ENCODE data around the gene GRM7. TPM values are rescaled to one million over a fixed set of nuclear protein-coding genes. Genes with fewer than 3 reads are reported as not detected.

The GRM7 gene
- total and polyA plus RNA-seq, 2 of the 4 experiments (the other 2 are of a cell fraction), result not detected

DNA sequence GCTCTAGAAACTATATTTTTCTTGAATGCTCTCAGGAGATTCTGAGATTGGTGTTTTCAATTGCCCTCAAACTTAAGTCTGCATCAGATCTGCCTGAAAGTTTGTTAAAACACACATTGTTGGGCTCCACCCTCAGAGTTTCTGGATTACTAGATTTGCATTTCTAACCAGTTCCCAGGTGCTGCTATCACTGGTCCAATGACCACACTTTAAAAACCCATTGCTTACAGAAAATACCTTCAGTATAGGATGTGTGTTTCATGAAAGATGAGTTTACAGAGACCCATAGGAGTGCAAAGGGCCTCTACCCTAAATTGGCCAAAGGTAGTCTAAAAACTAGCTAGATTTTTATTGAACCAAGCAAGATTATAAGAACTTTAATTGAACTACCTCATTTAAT, 17.8 kb downstream of the GRM7 start:
- ChIA-PET POLR2A (ENCODE audit: unreplicated experiment) (no interaction called here), CTCF (no interaction called here)
- H2AFZ ChIP-seq (replicated peaks; ENCODE audit: low read length, poor library complexity), result no peak overlapping the region
- no peak overlapping the region for H2BK5ac ChIP-seq (ENCODE audit: low read depth, low read length, poor library complexity, severe bottlenecking)
- H4K91ac ChIP-seq (ENCODE audit: insufficient read depth, low read depth, low read length), result no peak overlapping the region
- H3K79me1 ChIP-seq (ENCODE audit: low read depth in 1 of 2, low read length in 2 of 2), result no peaks in the 10 kb centered on the region
- no peak overlapping the region for H3K4ac ChIP-seq (ENCODE audit: low read depth, low read length)
- H2BK20ac ChIP-seq (ENCODE audit: low read depth, low read length), result no peak overlapping the region
- in situ Hi-C loops (cut with MboI; ENCODE audit: low sequenced_read_pairs) (no loop called here), dilution Hi-C loops (cut with HindIII; ENCODE audit: low sequenced_read_pairs, unreplicated experiment) (no loop called here), intact Hi-C loops (cut with micrococcal nuclease) (no loop called here)
- H3K14ac ChIP-seq (replicated peaks; ENCODE audit: low read depth, low read length), result no peak overlapping the region
- H3K18ac ChIP-seq (ENCODE audit: low read depth, low read length), result no peak overlapping the region
- H4K8ac ChIP-seq (ENCODE audit: low read depth in 2 of 2, low read length in 2 of 2), result no peak overlapping the region
- no peaks in the 10 kb centered on the region for H3K4me1 ChIP-seq (ENCODE audit: control insufficient read depth, insufficient read depth, low read length)
- H3K4me3 ChIP-seq (ENCODE audit: insufficient read depth, low read depth, low read length), result no peak overlapping the region
- H3K23ac ChIP-seq (ENCODE audit: low read depth, low read length), result no peak overlapping the region
- H3K9me1 ChIP-seq (ENCODE audit: insufficient read depth, low read length), result no peaks in the 10 kb centered on the region
- H3K27ac ChIP-seq (ENCODE audit: insufficient read depth, low read length), result no peak overlapping the region
- no peak for ATAC-seq (ENCODE audit: low read depth)
- H4K5ac ChIP-seq (ENCODE audit: low read depth, low read length), result no peak overlapping the region
- H2AK5ac ChIP-seq (ENCODE audit: low read depth, low read length), result no peak overlapping the region
- H3K36me3 ChIP-seq (ENCODE audit: control insufficient read depth, insufficient read depth, low read length), result no peaks in the 10 kb centered on the region
- H3K4me2 ChIP-seq (ENCODE audit: low read depth, low read length), result no peak overlapping the region
- TF ChIP-seq, protein P1, sequence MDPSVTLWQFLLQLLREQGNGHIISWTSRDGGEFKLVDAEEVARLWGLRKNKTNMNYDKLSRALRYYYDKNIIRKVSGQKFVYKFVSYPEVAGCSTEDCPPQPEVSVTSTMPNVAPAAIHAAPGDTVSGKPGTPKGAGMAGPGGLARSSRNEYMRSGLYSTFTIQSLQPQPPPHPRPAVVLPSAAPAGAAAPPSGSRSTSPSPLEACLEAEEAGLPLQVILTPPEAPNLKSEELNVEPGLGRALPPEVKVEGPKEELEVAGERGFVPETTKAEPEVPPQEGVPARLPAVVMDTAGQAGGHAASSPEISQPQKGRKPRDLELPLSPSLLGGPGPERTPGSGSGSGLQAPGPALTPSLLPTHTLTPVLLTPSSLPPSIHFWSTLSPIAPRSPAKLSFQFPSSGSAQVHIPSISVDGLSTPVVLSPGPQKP (IDR thresholded peaks at IDR 0.05; ENCODE audit: borderline replicate concordance, low read depth, low read length), result no peak
- TF ChIP-seq NFE2L2 (IDR thresholded peaks at IDR 0.05; ENCODE audit: low read depth, low read length), result no peak
- TF ChIP-seq RAD21 (IDR thresholded peaks at IDR 0.05; ENCODE audit: low read length), result no peak
- no peak for TF ChIP-seq CEBPB (IDR thresholded peaks at IDR 0.05; ENCODE audit: low read depth, low read length)
- no peak for TF ChIP-seq POLR2A (IDR thresholded peaks at IDR 0.05; ENCODE audit: low read depth, low read length)
- TF ChIP-seq FOS (IDR thresholded peaks at IDR 0.05; ENCODE audit: low read depth, low read length), result no peak
- TF ChIP-seq, protein P2, sequence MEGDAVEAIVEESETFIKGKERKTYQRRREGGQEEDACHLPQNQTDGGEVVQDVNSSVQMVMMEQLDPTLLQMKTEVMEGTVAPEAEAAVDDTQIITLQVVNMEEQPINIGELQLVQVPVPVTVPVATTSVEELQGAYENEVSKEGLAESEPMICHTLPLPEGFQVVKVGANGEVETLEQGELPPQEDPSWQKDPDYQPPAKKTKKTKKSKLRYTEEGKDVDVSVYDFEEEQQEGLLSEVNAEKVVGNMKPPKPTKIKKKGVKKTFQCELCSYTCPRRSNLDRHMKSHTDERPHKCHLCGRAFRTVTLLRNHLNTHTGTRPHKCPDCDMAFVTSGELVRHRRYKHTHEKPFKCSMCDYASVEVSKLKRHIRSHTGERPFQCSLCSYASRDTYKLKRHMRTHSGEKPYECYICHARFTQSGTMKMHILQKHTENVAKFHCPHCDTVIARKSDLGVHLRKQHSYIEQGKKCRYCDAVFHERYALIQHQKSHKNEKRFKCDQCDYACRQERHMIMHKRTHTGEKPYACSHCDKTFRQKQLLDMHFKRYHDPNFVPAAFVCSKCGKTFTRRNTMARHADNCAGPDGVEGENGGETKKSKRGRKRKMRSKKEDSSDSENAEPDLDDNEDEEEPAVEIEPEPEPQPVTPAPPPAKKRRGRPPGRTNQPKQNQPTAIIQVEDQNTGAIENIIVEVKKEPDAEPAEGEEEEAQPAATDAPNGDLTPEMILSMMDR (conservative IDR thresholded peaks at IDR 0.05; ENCODE audit: low read depth, low read length), result no peak
- TF ChIP-seq RCOR1 (IDR thresholded peaks at IDR 0.05; ENCODE audit: insufficient replicate concordance, low read length), result no peak
- TF ChIP-seq BHLHE40 (IDR thresholded peaks at IDR 0.05; ENCODE audit: low read depth, low read length), result no peak
- TF ChIP-seq RFX5 (IDR thresholded peaks at IDR 0.05; ENCODE audit: low read depth, low read length), result no peak
- no peak for TF ChIP-seq MXI1 (IDR thresholded peaks at IDR 0.05; ENCODE audit: borderline replicate concordance, low read depth, low read length)
- TF ChIP-seq MAFK (IDR thresholded peaks at IDR 0.05; ENCODE audit: low read depth, low read length), result no peak
- TF ChIP-seq MAZ (IDR thresholded peaks at IDR 0.05; ENCODE audit: borderline replicate concordance, low read depth, low read length), result no peak
- TF ChIP-seq, protein P3, sequence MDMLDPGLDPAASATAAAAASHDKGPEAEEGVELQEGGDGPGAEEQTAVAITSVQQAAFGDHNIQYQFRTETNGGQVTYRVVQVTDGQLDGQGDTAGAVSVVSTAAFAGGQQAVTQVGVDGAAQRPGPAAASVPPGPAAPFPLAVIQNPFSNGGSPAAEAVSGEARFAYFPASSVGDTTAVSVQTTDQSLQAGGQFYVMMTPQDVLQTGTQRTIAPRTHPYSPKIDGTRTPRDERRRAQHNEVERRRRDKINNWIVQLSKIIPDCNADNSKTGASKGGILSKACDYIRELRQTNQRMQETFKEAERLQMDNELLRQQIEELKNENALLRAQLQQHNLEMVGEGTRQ (IDR thresholded peaks at IDR 0.05; ENCODE audit: low read depth, low read length), result no peak
- no peak for TF ChIP-seq CHD1 (IDR thresholded peaks at IDR 0.05; ENCODE audit: low read depth, low read length)
- no peak for TF ChIP-seq SMC3 (IDR thresholded peaks at IDR 0.05; ENCODE audit: low read depth, low read length)
- no peak overlapping the region for H2BK15ac ChIP-seq (ENCODE audit: low read depth, low read length)
- H2BK120ac ChIP-seq (ENCODE audit: low read depth, low read length), result no peak overlapping the region
- no TSS peak for BruUV-seq (replicated peaks)
- peaks cover 8% of the 10 kb centered on the region for H3K9me3 ChIP-seq (ENCODE audit: control insufficient read depth, insufficient read depth, low read length)
- DNase-seq, result no peak
- no peak overlapping the region for H2AK9ac ChIP-seq (replicated peaks; ENCODE audit: low read depth, low read length, poor library complexity)
- no peak overlapping the region for H3K9ac ChIP-seq (ENCODE audit: low read depth, low read length)
- H4K20me1 ChIP-seq (ENCODE audit: insufficient read depth, low read length), result no peaks in the 10 kb centered on the region
- no peak overlapping the region for H3K56ac ChIP-seq (ENCODE audit: extremely low read depth, insufficient read depth, low read length)
- H3K27me3 ChIP-seq (ENCODE audit: control insufficient read depth, insufficient read depth, low read length), result no peaks in the 10 kb centered on the region

All from IMR-90 (cell line).